Measurements from ENCODE around the gene MRPL43.

Gene MRPL43

DNA sequence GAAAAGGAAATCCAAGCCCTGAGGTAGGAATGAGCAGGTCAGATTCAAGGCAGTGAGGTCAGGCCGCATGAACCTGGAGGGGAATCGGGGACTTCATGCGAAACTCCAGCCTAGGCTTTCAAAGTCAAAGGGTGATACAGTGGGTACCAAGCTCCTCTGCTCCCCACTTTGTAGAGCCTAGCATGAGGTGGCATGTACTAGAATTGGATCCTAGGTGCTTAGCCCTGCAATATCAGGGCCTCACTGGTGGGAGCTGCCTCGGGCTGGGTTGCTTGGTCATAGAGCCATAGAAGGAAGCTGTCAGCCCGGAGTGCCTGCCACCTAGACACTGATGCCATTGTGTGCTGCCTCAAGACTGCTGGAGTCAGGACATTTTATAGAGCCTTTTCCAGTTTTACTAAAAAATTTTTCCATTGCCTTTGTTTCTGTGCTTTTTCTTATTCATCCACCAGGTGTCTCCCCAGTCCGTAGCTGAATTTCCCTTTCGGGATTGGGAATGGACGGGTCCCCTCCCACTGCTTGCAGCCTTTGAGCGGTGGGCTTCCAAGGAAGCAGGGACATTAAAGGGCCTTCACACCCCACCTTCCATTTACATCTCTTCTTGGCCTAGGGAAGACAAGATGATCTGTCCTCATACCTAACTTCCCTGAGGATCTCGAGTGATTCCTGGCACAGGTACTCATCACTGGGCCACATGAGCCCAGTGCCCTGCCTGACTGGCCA lies 6.8 kb upstream of the MRPL43 start:
- TF ChIP-seq POLR2AphosphoS5 (IDR thresholded peaks at IDR 0.05; ENCODE audit: low read depth, low read length) (no peak; the same call in 1 of the 2 replicates), TAF1 (IDR thresholded peaks at IDR 0.05; ENCODE audit: borderline replicate concordance, insufficient read depth, low read length) (no peak), FOXP2 (optimal IDR thresholded peaks at IDR 0.05; ENCODE audit: borderline replicate concordance, extremely low read depth, extremely low read length, insufficient read depth) (no peak), SIN3A (IDR thresholded peaks at IDR 0.05; ENCODE audit: borderline replicate concordance, insufficient read depth, low read length) (no peak)
- TF ChIP-seq, protein P1, sequence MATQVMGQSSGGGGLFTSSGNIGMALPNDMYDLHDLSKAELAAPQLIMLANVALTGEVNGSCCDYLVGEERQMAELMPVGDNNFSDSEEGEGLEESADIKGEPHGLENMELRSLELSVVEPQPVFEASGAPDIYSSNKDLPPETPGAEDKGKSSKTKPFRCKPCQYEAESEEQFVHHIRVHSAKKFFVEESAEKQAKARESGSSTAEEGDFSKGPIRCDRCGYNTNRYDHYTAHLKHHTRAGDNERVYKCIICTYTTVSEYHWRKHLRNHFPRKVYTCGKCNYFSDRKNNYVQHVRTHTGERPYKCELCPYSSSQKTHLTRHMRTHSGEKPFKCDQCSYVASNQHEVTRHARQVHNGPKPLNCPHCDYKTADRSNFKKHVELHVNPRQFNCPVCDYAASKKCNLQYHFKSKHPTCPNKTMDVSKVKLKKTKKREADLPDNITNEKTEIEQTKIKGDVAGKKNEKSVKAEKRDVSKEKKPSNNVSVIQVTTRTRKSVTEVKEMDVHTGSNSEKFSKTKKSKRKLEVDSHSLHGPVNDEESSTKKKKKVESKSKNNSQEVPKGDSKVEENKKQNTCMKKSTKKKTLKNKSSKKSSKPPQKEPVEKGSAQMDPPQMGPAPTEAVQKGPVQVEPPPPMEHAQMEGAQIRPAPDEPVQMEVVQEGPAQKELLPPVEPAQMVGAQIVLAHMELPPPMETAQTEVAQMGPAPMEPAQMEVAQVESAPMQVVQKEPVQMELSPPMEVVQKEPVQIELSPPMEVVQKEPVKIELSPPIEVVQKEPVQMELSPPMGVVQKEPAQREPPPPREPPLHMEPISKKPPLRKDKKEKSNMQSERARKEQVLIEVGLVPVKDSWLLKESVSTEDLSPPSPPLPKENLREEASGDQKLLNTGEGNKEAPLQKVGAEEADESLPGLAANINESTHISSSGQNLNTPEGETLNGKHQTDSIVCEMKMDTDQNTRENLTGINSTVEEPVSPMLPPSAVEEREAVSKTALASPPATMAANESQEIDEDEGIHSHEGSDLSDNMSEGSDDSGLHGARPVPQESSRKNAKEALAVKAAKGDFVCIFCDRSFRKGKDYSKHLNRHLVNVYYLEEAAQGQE (IDR thresholded peaks at IDR 0.05; ENCODE audit: insufficient read depth in 1 of 2, low read depth in 2 of 2, low read length in 2 of 2) = no peak

DNA sequence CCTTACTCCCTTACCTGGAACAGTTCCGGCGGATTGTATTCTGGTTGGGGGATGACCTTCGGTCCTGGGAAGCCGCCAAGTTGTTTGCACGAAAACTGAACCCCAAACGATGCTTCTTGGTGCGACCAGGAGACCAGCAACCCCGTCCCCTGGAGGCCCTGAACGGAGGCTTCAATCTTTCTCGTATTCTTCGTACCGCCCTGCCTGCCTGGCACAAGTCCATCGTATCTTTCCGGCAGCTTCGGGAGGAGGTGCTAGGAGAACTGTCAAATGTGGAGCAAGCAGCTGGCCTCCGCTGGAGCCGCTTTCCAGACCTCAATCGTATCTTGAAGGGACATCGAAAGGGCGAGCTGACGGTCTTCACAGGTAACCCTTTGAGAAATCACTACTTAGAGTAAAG lies 1.8 kb upstream of the MRPL43 start:
- TF ChIP-seq, protein P1 (IDR thresholded peaks at IDR 0.05; ENCODE audit: insufficient read depth in 1 of 2, low read depth in 2 of 2, low read length in 2 of 2) = no peak
- no peak for TF ChIP-seq SIN3A (IDR thresholded peaks at IDR 0.05; ENCODE audit: borderline replicate concordance, insufficient read depth, low read length)

DNA sequence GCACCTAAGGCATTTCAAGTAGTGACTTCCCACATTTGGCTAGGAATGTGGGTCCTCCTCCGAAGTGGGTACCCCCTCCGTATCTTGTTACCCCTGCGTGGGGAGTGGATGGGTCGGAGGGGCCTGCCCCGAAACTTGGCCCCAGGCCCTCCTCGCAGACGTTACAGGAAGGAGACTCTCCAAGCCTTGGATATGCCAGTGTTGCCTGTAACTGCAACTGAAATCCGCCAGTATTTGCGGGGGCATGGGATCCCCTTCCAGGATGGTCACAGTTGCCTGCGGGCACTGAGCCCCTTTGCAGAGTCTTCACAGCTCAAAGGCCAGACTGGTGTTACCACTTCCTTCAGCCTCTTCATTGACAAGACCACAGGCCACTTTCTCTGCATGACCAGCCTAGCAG lies 869 bp upstream of the MRPL43 start:
- TF ChIP-seq FOXP2 (optimal IDR thresholded peaks at IDR 0.05; ENCODE audit: borderline replicate concordance, extremely low read depth, extremely low read length, insufficient read depth) = no peak
- TF ChIP-seq POLR2AphosphoS5 (IDR thresholded peaks at IDR 0.05; ENCODE audit: low read depth, low read length) = no peak
- TF ChIP-seq, protein P1 (IDR thresholded peaks at IDR 0.05; ENCODE audit: insufficient read depth in 1 of 2, low read depth in 2 of 2, low read length in 2 of 2) = no peak
- no peak for TF ChIP-seq TAF1 (IDR thresholded peaks at IDR 0.05; ENCODE audit: borderline replicate concordance, insufficient read depth, low read length)
- TF ChIP-seq SIN3A (IDR thresholded peaks at IDR 0.05; ENCODE audit: borderline replicate concordance, insufficient read depth, low read length) = no peak

DNA sequence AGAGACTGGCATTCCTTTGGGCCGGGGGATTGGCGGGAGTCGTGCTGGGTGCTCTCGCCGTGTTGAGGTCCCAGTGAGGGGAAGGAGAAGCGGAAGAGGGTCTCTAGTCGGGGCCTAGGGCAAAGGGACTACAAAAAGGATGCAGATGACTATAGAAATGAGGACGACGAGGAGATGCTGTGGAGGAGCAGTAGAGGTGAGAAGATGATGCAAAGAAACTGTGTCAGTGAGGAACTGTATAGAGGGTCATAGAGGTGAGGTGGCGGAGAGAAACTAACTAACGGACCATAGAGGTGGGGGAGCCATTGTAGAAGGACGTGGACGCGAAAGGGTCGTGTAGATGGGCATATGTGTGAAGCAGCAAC lies 370 bp upstream of the MRPL43 start:
- TF ChIP-seq, protein P1 (IDR thresholded peaks at IDR 0.05; ENCODE audit: insufficient read depth in 1 of 2, low read depth in 2 of 2, low read length in 2 of 2) = no peak
- TF ChIP-seq TAF1 (IDR thresholded peaks at IDR 0.05; ENCODE audit: borderline replicate concordance, insufficient read depth, low read length) (no peak), FOXP2 (optimal IDR thresholded peaks at IDR 0.05; ENCODE audit: borderline replicate concordance, extremely low read depth, extremely low read length, insufficient read depth) (no peak), POLR2AphosphoS5 (IDR thresholded peaks at IDR 0.05; ENCODE audit: low read depth, low read length) (no peak), SIN3A (IDR thresholded peaks at IDR 0.05; ENCODE audit: borderline replicate concordance, insufficient read depth, low read length) (no peak)

DNA sequence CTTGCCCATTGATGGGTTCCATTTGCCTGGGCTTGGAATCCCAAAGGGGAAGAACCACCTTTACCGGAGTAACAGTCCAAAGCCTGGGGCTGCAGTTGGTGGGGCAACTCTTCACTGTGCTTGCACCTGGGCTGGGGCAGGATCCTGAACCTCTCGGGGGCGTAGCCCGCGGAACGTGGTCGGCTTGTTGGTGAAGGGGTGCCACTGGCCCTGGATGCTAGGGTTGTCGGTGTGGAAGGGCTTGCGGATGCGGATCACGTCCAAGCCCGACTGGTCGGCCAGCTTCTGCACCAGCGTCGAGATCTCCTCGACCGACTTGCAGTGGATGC lies 710 bp downstream of the MRPL43 start:
- TF ChIP-seq FOXP2 (optimal IDR thresholded peaks at IDR 0.05; ENCODE audit: borderline replicate concordance, extremely low read depth, extremely low read length, insufficient read depth) = no peak
- TF ChIP-seq SIN3A (IDR thresholded peaks at IDR 0.05; ENCODE audit: borderline replicate concordance, insufficient read depth, low read length) = no peak
